ENCODE data around the gene PRCC.

DNA sequence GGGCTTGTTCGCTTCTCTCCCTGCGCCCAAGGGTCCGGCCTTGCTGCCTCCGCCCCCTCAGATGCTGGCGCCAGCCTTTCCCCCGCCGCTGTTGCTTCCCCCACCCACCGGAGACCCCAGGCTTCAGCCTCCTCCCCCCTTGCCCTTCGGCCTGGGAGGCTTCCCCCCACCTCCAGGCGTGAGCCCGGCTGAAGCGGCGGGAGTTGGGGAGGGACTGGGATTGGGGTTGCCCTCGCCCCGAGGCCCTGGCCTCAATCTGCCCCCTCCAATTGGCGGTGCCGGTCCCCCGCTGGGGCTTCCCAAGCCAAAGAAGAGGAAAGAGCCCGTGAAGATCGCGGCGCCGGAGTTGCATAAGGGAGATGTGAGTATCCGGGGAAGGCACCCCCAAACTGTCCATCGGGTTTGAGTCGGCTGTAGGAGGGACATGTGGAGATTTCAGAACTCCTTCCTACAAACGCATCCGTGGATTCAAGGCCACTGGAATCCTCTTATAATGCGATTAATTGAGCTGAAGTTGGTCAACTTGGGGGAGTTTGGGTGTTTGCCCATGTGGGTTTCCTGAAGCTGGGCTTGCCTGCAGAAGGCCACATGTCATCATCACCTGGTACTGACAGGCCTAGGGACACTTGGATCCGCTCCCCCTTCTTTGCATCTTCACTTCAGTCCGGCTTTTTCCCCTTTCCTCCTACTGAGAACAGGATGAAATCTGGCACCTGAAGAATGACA lies 707 bp downstream of the PRCC start:
- no peak for TF ChIP-seq YY1 (IDR thresholded peaks at IDR 0.05; ENCODE audit: insufficient read depth, insufficient read length)
- TF ChIP-seq ZNF274 (IDR thresholded peaks at IDR 0.05; ENCODE audit: low read depth, low read length) = no peak
- no peak for TF ChIP-seq SUZ12 (IDR thresholded peaks at IDR 0.05; ENCODE audit: extremely low read depth, insufficient read depth, insufficient read length)
